WTC11 (cell line): ENCODE results near the gene SKIC8. TPM values are rescaled to one million over a fixed set of nuclear protein-coding genes. Genes with fewer than 3 reads are reported as not detected.

ENCODE experiments used
- ATAC-seq: fragments of 200-7000 bp; cut with Tn5 transposase; 2 replicates; pipeline ENCODE4 v1.10.0; 2021; ENCODE audit warnings: mild to moderate bottlenecking, moderate library complexity
- CTCF ChIA-PET: fragments of 300-600 bp; sonication (Branson Sonifier 250); formaldehyde crosslinking; loops from one replicate; lab custom pipeline; 2021; ENCODE audit warnings: antibody characterized with exemption; lab: Charles Lee
- POLR2A ChIA-PET: fragments of 350-600 bp; sonication (Branson Sonifier 250); formaldehyde crosslinking; loops from one replicate; lab custom pipeline; 2021; ENCODE audit warnings: antibody characterized with exemption; lab: Charles Lee
- DNase-seq: peaks from one replicate; pipeline ENCODE4 v3.0.0; 2021; ENCODE audit warnings: low spot score
- H3K27ac Mint-ChIP-seq: 2 replicates; pipeline ENCODE4 v1.8.0; 2021; ENCODE audit warnings: mixed read lengths
- H3K27me3 Mint-ChIP-seq: 2 replicates; pipeline ENCODE4 v1.8.0; 2021; ENCODE audit warnings: low read depth, mild to moderate bottlenecking, moderate library complexity, mixed read lengths
- H3K36me3 Mint-ChIP-seq: 2 replicates; pipeline ENCODE4 v1.8.0; 2021; ENCODE audit warnings: mixed read lengths
- H3K4me1 Mint-ChIP-seq: 2 replicates; pipeline ENCODE4 v1.8.0; 2022; ENCODE audit warnings: mixed read lengths
- H3K4me3 Mint-ChIP-seq: 2 replicates; pipeline ENCODE4 v1.8.0; 2021; ENCODE audit warnings: mild to moderate bottlenecking, moderate library complexity, mixed read lengths
- H3K9me3 Mint-ChIP-seq: 2 replicates; pipeline ENCODE4 v1.8.0; 2021; ENCODE audit warnings: mixed read lengths
- ATF1 ChIP-seq: sonication (generic); formaldehyde crosslinking; IDR thresholded peaks from 2 replicates; pipeline ENCODE4 v1.8.1; 2023; ENCODE audit warnings: mild to moderate bottlenecking, moderate library complexity, missing genetic modification reagents
- FOXJ3 ChIP-seq: sonication (generic); formaldehyde crosslinking; IDR thresholded peaks from 2 replicates; pipeline ENCODE4 v1.9.0; 2021; ENCODE audit warnings: missing genetic modification reagents, mild to moderate bottlenecking, borderline replicate concordance
- FOXK1 ChIP-seq: sonication (generic); formaldehyde crosslinking; IDR thresholded peaks from 2 replicates; pipeline ENCODE4 v1.8.0; 2022; ENCODE audit warnings: mild to moderate bottlenecking, moderate library complexity, missing genetic modification reagents
- GTF2I ChIP-seq: fragments of 250-450 bp; sonication (Bioruptor Pico); conservative IDR thresholded peaks from 2 replicates; pipeline ENCODE4 v1.4.0; 2021; ENCODE audit warnings: mild to moderate bottlenecking
- IRF2 ChIP-seq: sonication (generic); formaldehyde crosslinking; IDR thresholded peaks from 2 replicates; pipeline ENCODE4 v1.8.0; 2022; ENCODE audit warnings: low read depth, missing genetic modification reagents, borderline replicate concordance
- JUN ChIP-seq: sonication (generic); formaldehyde crosslinking; IDR thresholded peaks from 2 replicates; pipeline ENCODE4 v1.8.0; 2023; ENCODE audit warnings: mild to moderate bottlenecking, missing genetic modification reagents
- NFE2L1 ChIP-seq: sonication (generic); formaldehyde crosslinking; IDR thresholded peaks from 2 replicates; pipeline ENCODE4 v1.8.1; 2023; ENCODE audit warnings: missing genetic modification reagents
- NFYB ChIP-seq: sonication (generic); formaldehyde crosslinking; conservative IDR thresholded peaks from 2 replicates; pipeline ENCODE4 v1.8.0; 2022; ENCODE audit warnings: low read depth, missing genetic modification reagents
- NR1H2 ChIP-seq: sonication (generic); formaldehyde crosslinking; IDR thresholded peaks from 2 replicates; pipeline ENCODE4 v1.9.0; 2021; ENCODE audit warnings: mild to moderate bottlenecking, moderate library complexity, missing genetic modification reagents
- NR2C2 ChIP-seq: sonication (generic); formaldehyde crosslinking; IDR thresholded peaks from 2 replicates; pipeline ENCODE4 v1.8.0; 2022; ENCODE audit warnings: mild to moderate bottlenecking, missing genetic modification reagents
- RELA ChIP-seq: sonication (generic); formaldehyde crosslinking; IDR thresholded peaks from 2 replicates; pipeline ENCODE4 v1.8.1; 2022; ENCODE audit warnings: missing genetic modification reagents, mild to moderate bottlenecking, borderline replicate concordance
- RORB ChIP-seq: fragments of 250-450 bp; sonication (Bioruptor Pico); IDR thresholded peaks from 2 replicates; pipeline ENCODE4 v1.9.0; 2021; ENCODE audit warnings: mild to moderate bottlenecking
- SMAD3 ChIP-seq: sonication (generic); formaldehyde crosslinking; IDR thresholded peaks from 2 replicates; pipeline ENCODE4 v1.8.0; 2022; ENCODE audit warnings: missing genetic modification reagents, mild to moderate bottlenecking, borderline replicate concordance
- SMAD4 ChIP-seq: sonication (generic); formaldehyde crosslinking; IDR thresholded peaks from 2 replicates; pipeline ENCODE4 v1.8.0; 2022; ENCODE audit warnings: mild to moderate bottlenecking, missing genetic modification reagents
- SP1 ChIP-seq: sonication (generic); formaldehyde crosslinking; conservative IDR thresholded peaks from 2 replicates; pipeline ENCODE4 v1.8.1; 2022; ENCODE audit warnings: missing genetic modification reagents
- TEAD4 ChIP-seq: sonication (generic); formaldehyde crosslinking; IDR thresholded peaks from 2 replicates; pipeline ENCODE4 v1.8.0; 2022; ENCODE audit warnings: mild to moderate bottlenecking, missing genetic modification reagents
- TP53 ChIP-seq: sonication (generic); formaldehyde crosslinking; IDR thresholded peaks from 2 replicates; pipeline ENCODE4 v1.8.1; 2023; ENCODE audit warnings: mild to moderate bottlenecking, missing genetic modification reagents
- ZNF219 ChIP-seq: sonication (generic); formaldehyde crosslinking; IDR thresholded peaks from 2 replicates; pipeline ENCODE4 v1.8.0; 2023; ENCODE audit warnings: missing genetic modification reagents, mild to moderate bottlenecking, borderline replicate concordance
- ZNF263 ChIP-seq: sonication (generic); formaldehyde crosslinking; IDR thresholded peaks from 2 replicates; pipeline ENCODE4 v1.8.1; 2022; ENCODE audit warnings: low read depth, mild to moderate bottlenecking, moderate library complexity, missing genetic modification reagents
- ZNF416 ChIP-seq: fragments of 250-450 bp; sonication (Bioruptor Pico); IDR thresholded peaks from 2 replicates; pipeline ENCODE4 v1.9.0; 2021; ENCODE audit warnings: mild to moderate bottlenecking, inconsistent platforms
- ZNF423 ChIP-seq: fragments of 250-450 bp; sonication (Bioruptor Pico); IDR thresholded peaks from 2 replicates; pipeline ENCODE4 v2.1.2; 2022; ENCODE audit warnings: mild to moderate bottlenecking, moderate library complexity
- total RNA-seq: library from RNA; stranded (reverse); gene quantifications from 3 replicates; pipeline ENCODE4 v1.2.3, GENCODE V29; 2021
- TF ChIP-seq, protein P1 (sequence below): sonication (generic); formaldehyde crosslinking; IDR thresholded peaks from 2 replicates; pipeline ENCODE4 v1.8.1; 2023; ENCODE audit warnings: mild to moderate bottlenecking, missing genetic modification reagents, moderate library complexity
- TF ChIP-seq, protein P2 (sequence below): sonication (generic); formaldehyde crosslinking; IDR thresholded peaks from 2 replicates; pipeline ENCODE4 v1.8.0; 2022; ENCODE audit warnings: missing genetic modification reagents
- TF ChIP-seq, protein P3 (sequence below): sonication (generic); formaldehyde crosslinking; IDR thresholded peaks from 2 replicates; pipeline ENCODE4 v1.8.0; 2022; ENCODE audit warnings: mild to moderate bottlenecking, missing genetic modification reagents
- TF ChIP-seq, protein P4 (sequence below): fragments of 250-450 bp; sonication (Bioruptor Pico); IDR thresholded peaks from 2 replicates; pipeline ENCODE4 v1.9.0; 2021; ENCODE audit warnings: mild to moderate bottlenecking
- TF ChIP-seq, protein P5 (sequence below): sonication (generic); formaldehyde crosslinking; IDR thresholded peaks from 2 replicates; pipeline ENCODE4 v1.8.0; 2022; ENCODE audit warnings: mild to moderate bottlenecking, missing genetic modification reagents

SKIC8 gene
- total RNA-seq, 1 experiment from 2014 or later: 55.6 TPM

DNA sequence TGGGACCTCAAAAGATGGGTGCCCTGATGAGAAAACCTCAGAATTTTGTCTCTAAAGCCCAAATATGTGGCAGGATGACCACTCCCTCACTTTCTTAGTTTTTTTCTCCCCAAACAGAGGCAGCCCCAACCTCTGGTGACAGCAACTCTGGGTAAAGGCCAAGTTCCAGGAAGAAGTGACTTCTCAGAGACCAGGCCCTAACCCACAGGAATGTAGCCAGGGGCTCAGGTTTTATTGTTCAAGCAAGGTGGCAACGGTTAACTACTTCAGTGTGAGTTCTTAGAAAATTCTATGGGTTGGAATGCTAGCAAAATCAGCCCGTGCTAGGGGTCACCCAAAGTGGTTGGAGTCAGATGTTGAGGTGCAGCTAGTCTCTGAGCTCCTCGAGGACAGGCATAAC, 40.2 kb downstream of the SKIC8 start:
- no peak for ATAC-seq
- Mint-ChIP-seq H3K4me3 (no peak overlapping the region), H3K4me1 (peaks cover 3% of the 10 kb centered on the region; the same call in 1 of the 2 replicates), H3K9me3 (no peaks in the 10 kb centered on the region), H3K27me3 (peaks cover 18% of the 10 kb centered on the region), H3K36me3 (no peaks in the 10 kb centered on the region), H3K27ac (no peak overlapping the region)
- DNase-seq: no peak
- ChIA-PET POLR2A (no interaction called here), CTCF (interaction anchor here (1.5 kb wide), 1 partner anchor 18 kb away, joined by 4 read pairs; no protein-coding TSS in a partner anchor)
- TF ChIP-seq SMAD3 (CRISPR knock-in tag) (no peak), IRF2 (no peak), JUN (CRISPR knock-in tag) (no peak), ATF1 (CRISPR knock-in tag) (no peak), ZNF416 (no peak), ZNF263 (CRISPR knock-in tag) (no peak), RELA (no peak), GTF2I (CRISPR knock-in tag) (no peak), NR2C2 (no peak), NFE2L1 (CRISPR knock-in tag) (no peak), ZNF219 (CRISPR knock-in tag) (no peak), FOXJ3 (CRISPR knock-in tag) (no peak)
- TF ChIP-seq, protein P1, sequence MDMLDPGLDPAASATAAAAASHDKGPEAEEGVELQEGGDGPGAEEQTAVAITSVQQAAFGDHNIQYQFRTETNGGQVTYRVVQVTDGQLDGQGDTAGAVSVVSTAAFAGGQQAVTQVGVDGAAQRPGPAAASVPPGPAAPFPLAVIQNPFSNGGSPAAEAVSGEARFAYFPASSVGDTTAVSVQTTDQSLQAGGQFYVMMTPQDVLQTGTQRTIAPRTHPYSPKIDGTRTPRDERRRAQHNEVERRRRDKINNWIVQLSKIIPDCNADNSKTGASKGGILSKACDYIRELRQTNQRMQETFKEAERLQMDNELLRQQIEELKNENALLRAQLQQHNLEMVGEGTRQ (CRISPR knock-in tag): no peak
- TF ChIP-seq, protein P2, sequence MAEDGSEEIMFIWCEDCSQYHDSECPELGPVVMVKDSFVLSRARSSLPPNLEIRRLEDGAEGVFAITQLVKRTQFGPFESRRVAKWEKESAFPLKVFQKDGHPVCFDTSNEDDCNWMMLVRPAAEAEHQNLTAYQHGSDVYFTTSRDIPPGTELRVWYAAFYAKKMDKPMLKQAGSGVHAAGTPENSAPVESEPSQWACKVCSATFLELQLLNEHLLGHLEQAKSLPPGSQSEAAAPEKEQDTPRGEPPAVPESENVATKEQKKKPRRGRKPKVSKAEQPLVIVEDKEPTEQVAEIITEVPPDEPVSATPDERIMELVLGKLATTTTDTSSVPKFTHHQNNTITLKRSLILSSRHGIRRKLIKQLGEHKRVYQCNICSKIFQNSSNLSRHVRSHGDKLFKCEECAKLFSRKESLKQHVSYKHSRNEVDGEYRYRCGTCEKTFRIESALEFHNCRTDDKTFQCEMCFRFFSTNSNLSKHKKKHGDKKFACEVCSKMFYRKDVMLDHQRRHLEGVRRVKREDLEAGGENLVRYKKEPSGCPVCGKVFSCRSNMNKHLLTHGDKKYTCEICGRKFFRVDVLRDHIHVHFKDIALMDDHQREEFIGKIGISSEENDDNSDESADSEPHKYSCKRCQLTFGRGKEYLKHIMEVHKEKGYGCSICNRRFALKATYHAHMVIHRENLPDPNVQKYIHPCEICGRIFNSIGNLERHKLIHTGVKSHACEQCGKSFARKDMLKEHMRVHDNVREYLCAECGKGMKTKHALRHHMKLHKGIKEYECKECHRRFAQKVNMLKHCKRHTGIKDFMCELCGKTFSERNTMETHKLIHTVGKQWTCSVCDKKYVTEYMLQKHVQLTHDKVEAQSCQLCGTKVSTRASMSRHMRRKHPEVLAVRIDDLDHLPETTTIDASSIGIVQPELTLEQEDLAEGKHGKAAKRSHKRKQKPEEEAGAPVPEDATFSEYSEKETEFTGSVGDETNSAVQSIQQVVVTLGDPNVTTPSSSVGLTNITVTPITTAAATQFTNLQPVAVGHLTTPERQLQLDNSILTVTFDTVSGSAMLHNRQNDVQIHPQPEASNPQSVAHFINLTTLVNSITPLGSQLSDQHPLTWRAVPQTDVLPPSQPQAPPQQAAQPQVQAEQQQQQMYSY: no peak
- TF ChIP-seq, protein P3, sequence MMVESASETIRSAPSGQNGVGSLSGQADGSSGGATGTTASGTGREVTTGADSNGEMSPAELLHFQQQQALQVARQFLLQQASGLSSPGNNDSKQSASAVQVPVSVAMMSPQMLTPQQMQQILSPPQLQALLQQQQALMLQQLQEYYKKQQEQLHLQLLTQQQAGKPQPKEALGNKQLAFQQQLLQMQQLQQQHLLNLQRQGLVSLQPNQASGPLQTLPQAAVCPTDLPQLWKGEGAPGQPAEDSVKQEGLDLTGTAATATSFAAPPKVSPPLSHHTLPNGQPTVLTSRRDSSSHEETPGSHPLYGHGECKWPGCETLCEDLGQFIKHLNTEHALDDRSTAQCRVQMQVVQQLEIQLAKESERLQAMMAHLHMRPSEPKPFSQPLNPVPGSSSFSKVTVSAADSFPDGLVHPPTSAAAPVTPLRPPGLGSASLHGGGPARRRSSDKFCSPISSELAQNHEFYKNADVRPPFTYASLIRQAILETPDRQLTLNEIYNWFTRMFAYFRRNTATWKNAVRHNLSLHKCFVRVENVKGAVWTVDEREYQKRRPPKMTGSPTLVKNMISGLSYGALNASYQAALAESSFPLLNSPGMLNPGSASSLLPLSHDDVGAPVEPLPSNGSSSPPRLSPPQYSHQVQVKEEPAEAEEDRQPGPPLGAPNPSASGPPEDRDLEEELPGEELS (CRISPR knock-in tag): no peak

DNA sequence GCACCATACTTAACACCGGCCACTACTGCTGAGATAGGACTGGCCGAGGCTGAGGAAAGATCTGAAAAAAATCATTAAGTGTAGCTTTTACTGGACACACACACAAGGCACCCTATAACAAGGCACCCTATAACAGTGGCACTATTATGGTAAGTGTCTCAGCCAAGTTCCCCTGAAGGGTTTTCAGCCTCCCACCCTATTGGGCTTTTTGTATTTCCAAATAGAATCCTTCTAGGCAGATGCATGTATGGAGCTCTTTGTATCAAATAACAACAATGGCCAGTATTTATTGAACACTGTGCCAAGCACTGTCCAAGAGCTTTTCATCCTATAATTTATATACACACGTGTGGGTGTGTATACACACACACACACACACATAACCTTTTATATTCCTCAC, 41.7 kb downstream of the SKIC8 start:
- DNase-seq: no peak
- CTCF ChIA-PET: interaction anchor here (0.9 kb wide), 1 partner anchor 144 kb away, joined by 3 read pairs; no protein-coding TSS in a partner anchor
- Mint-ChIP-seq H3K27ac (no peak overlapping the region), H3K4me3 (no peak overlapping the region), H3K36me3 (no peaks in the 10 kb centered on the region), H3K4me1 (peaks cover 3% of the 10 kb centered on the region; the same call in 1 of the 2 replicates), H3K9me3 (no peaks in the 10 kb centered on the region), H3K27me3 (peaks cover 6% of the 10 kb centered on the region; the same call in 1 of the 2 replicates)
- ATAC-seq: no peak
- POLR2A ChIA-PET: no interaction called here
- TF ChIP-seq ZNF423 (no peak), TEAD4 (CRISPR knock-in tag) (no peak), NR1H2 (CRISPR knock-in tag) (no peak), ZNF219 (CRISPR knock-in tag) (no peak), NFYB (no peak), FOXK1 (CRISPR knock-in tag) (no peak), ATF1 (CRISPR knock-in tag) (no peak), RORB (CRISPR knock-in tag) (no peak), SP1 (CRISPR knock-in tag) (no peak), SMAD4 (CRISPR knock-in tag) (no peak), TP53 (CRISPR knock-in tag) (no peak)
- TF ChIP-seq, protein P4, sequence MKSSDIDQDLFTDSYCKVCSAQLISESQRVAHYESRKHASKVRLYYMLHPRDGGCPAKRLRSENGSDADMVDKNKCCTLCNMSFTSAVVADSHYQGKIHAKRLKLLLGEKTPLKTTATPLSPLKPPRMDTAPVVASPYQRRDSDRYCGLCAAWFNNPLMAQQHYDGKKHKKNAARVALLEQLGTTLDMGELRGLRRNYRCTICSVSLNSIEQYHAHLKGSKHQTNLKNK (CRISPR knock-in tag): no peak
- TF ChIP-seq, protein P5, sequence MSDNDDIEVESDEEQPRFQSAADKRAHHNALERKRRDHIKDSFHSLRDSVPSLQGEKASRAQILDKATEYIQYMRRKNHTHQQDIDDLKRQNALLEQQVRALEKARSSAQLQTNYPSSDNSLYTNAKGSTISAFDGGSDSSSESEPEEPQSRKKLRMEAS (CRISPR knock-in tag): no peak
- TF ChIP-seq, protein P2: no peak
